Activated T-helper 1 cell treated with Interleukin-2 at 50 U/mL for 16 hours (primary cell): ENCODE results near the gene TESK2.
"Not testable (repeated sequence)": the region's sequence is repeated elsewhere in the genome, so short reads cannot be mapped to it uniquely, and the experiment has no call there.

ENCODE experiments used
- DNase-seq: peaks from one replicate; pipeline ENCODE4 v3.0.0-alpha.2; 2020; ENCODE audit warnings: low read depth

Gene TESK2

GRCh38 chr1:45473302-45473701 lies 17.7 kb downstream of the TESK2 start:
- DNase-seq = no peak

GRCh38 chr1:45470306-45470798 lies 20.6 kb downstream of the TESK2 start:
- no peak for DNase-seq

GRCh38 chr1:45467353-45467752 lies 23.6 kb downstream of the TESK2 start:
- DNase-seq = not testable (repeated sequence)

GRCh38 chr1:45465277-45465676 lies 25.7 kb downstream of the TESK2 start:
- DNase-seq = no peak

- DNase-seq = no peak
These were observed 32.1 kb downstream of the TESK2 start for GRCh38 chr1:45458894-45459293.

- no peak for DNase-seq
These were observed 34.4 kb downstream of the TESK2 start for GRCh38 chr1:45456531-45456930.

- no peak for DNase-seq
These were observed 35.8 kb downstream of the TESK2 start for GRCh38 chr1:45455162-45455561.

GRCh38 chr1:45454464-45454863 lies 36.5 kb downstream of the TESK2 start:
- DNase-seq = no peak

- DNase-seq = no peak
These were observed 38.5 kb downstream of the TESK2 start for GRCh38 chr1:45452503-45452902.

- DNase-seq = no peak
These were observed 42.6 kb downstream of the TESK2 start for GRCh38 chr1:45448357-45448756.

- DNase-seq = no peak
These were observed 43.9 kb downstream of the TESK2 start for GRCh38 chr1:45446950-45447672.

- DNase-seq = no peak
These were observed 44.4 kb downstream of the TESK2 start for GRCh38 chr1:45446530-45446929.

GRCh38 chr1:45444609-45445131 lies 46.3 kb downstream of the TESK2 start:
- no peak for DNase-seq

- no peak for DNase-seq
These were observed 47.1 kb downstream of the TESK2 start for GRCh38 chr1:45443580-45444446.

GRCh38 chr1:45442272-45442671 lies 48.7 kb downstream of the TESK2 start:
- no peak for DNase-seq

GRCh38 chr1:45437323-45437722 lies 53.6 kb downstream of the TESK2 start:
- DNase-seq = no peak

GRCh38 chr1:45430490-45430889 lies 60.5 kb downstream of the TESK2 start:
- DNase-seq = no peak

GRCh38 chr1:45429561-45430159 lies 61.3 kb downstream of the TESK2 start:
- no peak for DNase-seq

- DNase-seq = no peak
These were observed 66.9 kb downstream of the TESK2 start for GRCh38 chr1:45423906-45424678.

- DNase-seq = no peak
These were observed 69.0 kb downstream of the TESK2 start for GRCh38 chr1:45421935-45422334.

- no peak for DNase-seq
These were observed 76.2 kb downstream of the TESK2 start for GRCh38 chr1:45414746-45415145.

- no peak for DNase-seq
These were observed 78.1 kb downstream of the TESK2 start for GRCh38 chr1:45412899-45413298.
